ENCODE measurements around the gene CLRN2. TPM values are rescaled to one million over a fixed set of nuclear protein-coding genes. Genes with fewer than 3 reads are reported as not detected.

The CLRN2 gene
- total RNA-seq, 1 donor from 2014 or later, result not detected

DNA sequence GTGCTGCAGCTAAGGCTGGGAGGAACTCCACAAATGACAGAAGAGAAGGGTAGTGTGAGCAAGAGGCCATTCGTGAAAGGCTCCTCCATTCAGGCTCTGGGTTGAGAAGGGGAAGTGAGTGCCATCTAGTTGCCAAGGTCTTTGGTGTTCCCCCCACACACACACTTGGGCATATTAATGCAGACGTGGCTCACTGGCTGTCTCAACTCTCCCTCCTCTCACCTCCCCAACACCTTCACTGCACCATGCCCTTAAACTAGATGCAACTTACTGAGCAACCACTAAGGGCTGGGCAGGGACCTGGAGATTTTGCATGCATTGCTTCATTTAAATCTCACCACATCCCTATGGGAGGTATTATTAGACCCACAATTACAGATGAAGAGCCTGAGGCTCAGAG is 8.7 kb downstream of the CLRN2 start:
- H3K9me3 ChIP-seq, result no peaks in the 10 kb centered on the region
- intact Hi-C loops (cut with DNase I), result no loop called here
- no peak overlapping the region for H3K4me3 ChIP-seq
- no peaks in the 10 kb centered on the region for H3K4me1 ChIP-seq
- no peaks in the 10 kb centered on the region for H3K36me3 ChIP-seq
- TF ChIP-seq, protein P1, sequence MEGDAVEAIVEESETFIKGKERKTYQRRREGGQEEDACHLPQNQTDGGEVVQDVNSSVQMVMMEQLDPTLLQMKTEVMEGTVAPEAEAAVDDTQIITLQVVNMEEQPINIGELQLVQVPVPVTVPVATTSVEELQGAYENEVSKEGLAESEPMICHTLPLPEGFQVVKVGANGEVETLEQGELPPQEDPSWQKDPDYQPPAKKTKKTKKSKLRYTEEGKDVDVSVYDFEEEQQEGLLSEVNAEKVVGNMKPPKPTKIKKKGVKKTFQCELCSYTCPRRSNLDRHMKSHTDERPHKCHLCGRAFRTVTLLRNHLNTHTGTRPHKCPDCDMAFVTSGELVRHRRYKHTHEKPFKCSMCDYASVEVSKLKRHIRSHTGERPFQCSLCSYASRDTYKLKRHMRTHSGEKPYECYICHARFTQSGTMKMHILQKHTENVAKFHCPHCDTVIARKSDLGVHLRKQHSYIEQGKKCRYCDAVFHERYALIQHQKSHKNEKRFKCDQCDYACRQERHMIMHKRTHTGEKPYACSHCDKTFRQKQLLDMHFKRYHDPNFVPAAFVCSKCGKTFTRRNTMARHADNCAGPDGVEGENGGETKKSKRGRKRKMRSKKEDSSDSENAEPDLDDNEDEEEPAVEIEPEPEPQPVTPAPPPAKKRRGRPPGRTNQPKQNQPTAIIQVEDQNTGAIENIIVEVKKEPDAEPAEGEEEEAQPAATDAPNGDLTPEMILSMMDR (IDR thresholded peaks at IDR 0.05), result no peak
- no peak overlapping the region for H3K27ac ChIP-seq
- no peak for DNase-seq (ENCODE audit: low spot score in 2 of 2)
- no peaks in the 10 kb centered on the region for H3K27me3 ChIP-seq

DNA sequence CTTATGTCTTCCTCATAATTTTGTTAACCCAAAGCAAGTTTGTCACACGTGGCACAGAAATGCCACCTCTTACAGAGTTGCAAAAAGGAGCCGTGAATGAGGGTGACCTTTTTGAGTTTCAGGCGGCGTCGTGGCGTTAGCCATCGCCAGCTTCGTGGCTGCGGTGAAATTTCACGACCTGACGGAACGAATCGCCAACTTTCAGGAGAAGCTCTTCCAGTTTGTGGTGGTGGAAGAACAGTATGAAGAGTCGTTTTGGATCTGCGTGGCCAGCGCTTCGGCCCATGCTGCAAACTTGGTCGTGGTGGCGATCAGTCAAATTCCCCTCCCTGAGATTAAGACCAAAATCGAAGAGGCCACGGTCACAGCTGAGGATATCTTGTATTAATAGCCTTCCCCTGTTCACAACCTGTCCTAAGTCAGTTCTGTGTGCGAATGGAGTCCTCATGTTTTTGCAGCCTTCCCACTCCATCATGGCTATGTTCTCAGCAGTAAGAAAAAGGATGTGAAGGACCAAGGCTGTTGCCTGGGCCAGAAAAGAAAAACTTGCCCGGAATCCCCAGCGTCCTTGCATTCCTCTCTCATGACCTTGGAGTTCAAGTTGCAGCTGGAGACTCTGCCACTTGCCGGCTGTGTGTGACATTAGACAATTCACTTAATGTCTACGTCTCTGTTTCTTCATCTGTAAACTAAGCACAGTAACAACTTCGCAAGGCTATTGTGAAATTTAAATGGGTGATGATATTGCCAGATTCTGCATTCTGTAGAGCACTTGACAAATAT is 11.9 kb downstream of the CLRN2 start:
- TF ChIP-seq, protein P1 (IDR thresholded peaks at IDR 0.05), result no peak
- Histone ChIP-seq H3K4me1 (no peaks in the 10 kb centered on the region), H3K27me3 (no peaks in the 10 kb centered on the region), H3K4me3 (no peak overlapping the region), H3K27ac (no peak overlapping the region), H3K36me3 (no peaks in the 10 kb centered on the region), H3K9me3 (no peaks in the 10 kb centered on the region)
- intact Hi-C loops (cut with DNase I), result no loop called here
- no peak for DNase-seq (ENCODE audit: low spot score in 2 of 2)

DNA sequence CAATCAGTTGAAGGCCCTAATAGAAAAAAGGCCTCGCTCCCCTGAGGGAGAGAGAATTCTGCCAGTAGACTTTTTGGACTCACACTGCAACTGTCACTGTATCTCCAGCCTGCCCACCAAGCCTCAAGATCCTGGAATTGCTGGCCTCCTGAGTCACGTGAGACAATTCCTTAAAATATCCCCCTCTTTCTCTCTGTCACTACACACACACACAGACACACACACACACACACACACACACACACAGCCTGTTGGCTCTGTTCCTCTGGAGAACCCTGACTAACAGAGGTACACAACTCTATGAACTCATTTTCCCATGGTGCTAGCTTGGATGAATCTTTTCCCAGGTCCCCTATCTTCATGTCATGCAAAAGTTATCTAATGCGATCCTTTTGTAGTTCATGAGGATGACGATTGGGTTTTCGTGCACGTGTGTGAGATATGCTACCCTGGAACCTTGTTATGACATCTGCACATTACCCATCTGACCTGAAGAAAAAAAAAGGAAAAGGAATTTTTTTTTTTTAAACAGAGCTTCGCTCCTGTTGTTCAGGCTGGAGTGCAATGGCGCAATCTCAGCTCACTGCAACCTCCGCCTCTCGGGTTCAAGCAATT is 13.7 kb downstream of the CLRN2 start:
- TF ChIP-seq, protein P1 (IDR thresholded peaks at IDR 0.05), result no peak
- H3K27ac ChIP-seq, result no peak overlapping the region
- no peak overlapping the region for H3K4me3 ChIP-seq
- H3K4me1 ChIP-seq, result no peaks in the 10 kb centered on the region
- intact Hi-C loops (cut with DNase I), result no loop called here
- no peak for DNase-seq (ENCODE audit: low spot score in 2 of 2)
- no peaks in the 10 kb centered on the region for H3K36me3 ChIP-seq
- no peaks in the 10 kb centered on the region for H3K27me3 ChIP-seq
- no peaks in the 10 kb centered on the region for H3K9me3 ChIP-seq

DNA sequence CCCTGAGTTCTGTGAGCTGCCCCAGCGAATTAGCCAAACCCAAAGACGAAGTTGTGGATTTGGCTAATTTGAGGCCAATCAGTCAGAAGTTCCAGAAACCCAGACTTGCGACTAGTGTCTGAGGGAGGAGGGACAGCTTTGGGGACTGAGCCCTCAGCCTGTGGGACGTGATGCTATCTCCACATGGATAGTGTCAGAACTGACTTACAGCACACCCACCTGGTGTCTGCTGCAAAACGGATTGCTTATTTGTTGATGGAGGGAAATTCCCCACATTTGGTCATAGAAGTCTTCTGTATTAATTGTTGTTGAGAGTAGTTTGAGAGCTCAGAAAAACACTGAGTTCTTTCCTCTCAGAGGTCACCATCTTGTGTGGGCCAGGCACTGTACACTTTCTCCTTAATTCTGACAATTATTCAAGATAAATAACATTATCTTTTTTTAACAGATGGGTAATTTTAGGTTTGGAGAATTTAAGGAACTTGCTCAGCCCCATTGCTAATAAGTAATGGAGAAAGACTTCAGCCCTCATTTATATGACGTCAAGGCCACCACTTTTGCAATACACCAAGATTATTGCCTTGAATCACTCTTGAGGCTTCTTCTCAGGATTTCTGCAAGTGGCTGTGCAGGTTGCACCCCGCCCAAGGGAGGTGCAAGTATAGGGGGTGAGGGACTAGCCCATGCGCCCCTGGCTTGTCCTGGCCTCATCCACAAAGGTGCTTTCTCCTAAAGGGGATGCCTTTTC is 16.7 kb downstream of the CLRN2 start:
- TF ChIP-seq, protein P1 (IDR thresholded peaks at IDR 0.05), result no peak
- H3K36me3 ChIP-seq, result no peaks in the 10 kb centered on the region
- no peak overlapping the region for H3K4me3 ChIP-seq
- H3K27ac ChIP-seq, result no peak overlapping the region
- intact Hi-C loops (cut with DNase I), result no loop called here
- no peak for DNase-seq (ENCODE audit: low spot score in 2 of 2)
- H3K9me3 ChIP-seq, result no peaks in the 10 kb centered on the region
- H3K4me1 ChIP-seq, result no peaks in the 10 kb centered on the region
- no peaks in the 10 kb centered on the region for H3K27me3 ChIP-seq

DNA sequence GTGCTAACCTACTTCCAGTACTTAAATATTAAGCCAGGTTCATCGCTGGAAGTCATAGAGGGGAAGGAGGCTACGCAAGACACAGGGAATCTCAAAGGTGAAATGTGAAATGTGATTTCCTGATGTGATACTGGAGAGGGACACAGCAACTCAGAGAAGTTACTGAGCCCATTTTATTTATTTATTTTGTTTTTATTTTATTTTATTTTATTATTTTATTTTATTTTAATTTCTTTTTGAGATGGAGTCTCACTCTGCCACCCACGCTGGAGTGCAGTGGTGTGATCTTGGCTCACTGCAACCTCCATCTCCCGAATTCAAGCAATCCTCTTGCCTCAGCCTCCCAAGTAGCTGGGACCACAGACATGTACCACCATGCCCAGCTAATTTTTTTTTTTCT is 19.7 kb downstream of the CLRN2 start:
- intact Hi-C loops (cut with DNase I), result no loop called here
- no peak overlapping the region for H3K4me3 ChIP-seq
- no peaks in the 10 kb centered on the region for H3K27me3 ChIP-seq
- H3K27ac ChIP-seq, result no peak overlapping the region
- no peaks in the 10 kb centered on the region for H3K36me3 ChIP-seq
- no peak for DNase-seq (ENCODE audit: low spot score in 2 of 2)
- TF ChIP-seq, protein P1 (IDR thresholded peaks at IDR 0.05), result no peak
- no peaks in the 10 kb centered on the region for H3K4me1 ChIP-seq
- no peaks in the 10 kb centered on the region for H3K9me3 ChIP-seq
